HG02973 (cell line): ENCODE measurements around the gene C4BPB.

Experiments
- ATAC-seq: cut with Tn5 transposase; IDR thresholded peaks from one replicate; pipeline ENCODE4 v1.9.1; 2021; ENCODE audit warnings: moderate library complexity; ENCODE audit not compliant: unreplicated experiment

Gene C4BPB

GRCh38 chr1:207058878-207059867 lies 29.5 kb upstream of the C4BPB start:
- no peak for ATAC-seq

- ATAC-seq: no peak
Observed at GRCh38 chr1:207059881-207060280, 28.8 kb upstream of the C4BPB start.

- ATAC-seq: no peak
Observed at GRCh38 chr1:207060596-207060995, 28.1 kb upstream of the C4BPB start.

GRCh38 chr1:207062058-207062457 lies 26.6 kb upstream of the C4BPB start:
- ATAC-seq: no peak

GRCh38 chr1:207063014-207063413 lies 25.6 kb upstream of the C4BPB start:
- ATAC-seq: no peak

GRCh38 chr1:207064561-207064960 lies 24.1 kb upstream of the C4BPB start:
- no peak for ATAC-seq

- no peak for ATAC-seq
Observed at GRCh38 chr1:207067185-207067584, 21.5 kb upstream of the C4BPB start.

- ATAC-seq: no peak
Observed at GRCh38 chr1:207067665-207068064, 21.0 kb upstream of the C4BPB start.

GRCh38 chr1:207069061-207069460 lies 19.6 kb upstream of the C4BPB start:
- ATAC-seq: no peak

- no peak for ATAC-seq
Observed at GRCh38 chr1:207069858-207070506, 18.7 kb upstream of the C4BPB start.

GRCh38 chr1:207070811-207071210 lies 17.8 kb upstream of the C4BPB start:
- ATAC-seq: no peak

GRCh38 chr1:207071426-207071825 lies 17.2 kb upstream of the C4BPB start:
- ATAC-seq: no peak

- no peak for ATAC-seq
Observed at GRCh38 chr1:207072233-207072632, 16.4 kb upstream of the C4BPB start.

GRCh38 chr1:207073906-207074820 lies 14.5 kb upstream of the C4BPB start:
- no peak for ATAC-seq

- ATAC-seq: no peak
Observed at GRCh38 chr1:207076181-207076955, 12.3 kb upstream of the C4BPB start.

GRCh38 chr1:207077012-207077411 lies 11.6 kb upstream of the C4BPB start:
- no peak for ATAC-seq

GRCh38 chr1:207077470-207078377 lies 10.9 kb upstream of the C4BPB start:
- no peak for ATAC-seq

- ATAC-seq: no peak
Observed at GRCh38 chr1:207078578-207079132, 10.0 kb upstream of the C4BPB start.

GRCh38 chr1:207079706-207080241 lies 8.9 kb upstream of the C4BPB start:
- no peak for ATAC-seq
